Osteoblast (primary cell): ENCODE data around the gene CCNF. TPM values are rescaled to one million over a fixed set of nuclear protein-coding genes. Genes with fewer than 3 reads are reported as not detected.

Experiments used
- DNase-seq: peaks from one replicate; pipeline ENCODE4 v3.0.0; 2011; ENCODE audit warnings: low spot score, mixed read lengths; ENCODE audit not compliant: insufficient read length; ENCODE audit errors: missing footprints
- H2AFZ ChIP-seq: 2 replicates; pipeline ENCODE4 v1.6.0; 2011; ENCODE audit warnings: mild to moderate bottlenecking, low read length
- H3K27ac ChIP-seq: 2 replicates; pipeline ENCODE4 v1.5.1; 2011; ENCODE audit warnings: mild to moderate bottlenecking, low read depth, low read length, moderate library complexity
- H3K27me3 ChIP-seq: 2 replicates; pipeline ENCODE4 v1.6.0; 2012; ENCODE audit warnings: mild to moderate bottlenecking, control low read depth, inconsistent platforms, low read length, moderate library complexity; ENCODE audit not compliant: insufficient read depth
- H3K36me3 ChIP-seq: 2 replicates; pipeline ENCODE4 v1.5.1; 2011; ENCODE audit warnings: mild to moderate bottlenecking, low read length, control low read depth, moderate library complexity; ENCODE audit not compliant: insufficient read depth
- H3K4me1 ChIP-seq: 2 replicates; pipeline ENCODE4 v1.5.1; 2011; ENCODE audit warnings: mild to moderate bottlenecking, low read length, control low read depth, moderate library complexity; ENCODE audit not compliant: insufficient read depth
- H3K4me2 ChIP-seq: 2 replicates; pipeline ENCODE4 v1.6.0; 2011; ENCODE audit warnings: mild to moderate bottlenecking, low read length; ENCODE audit not compliant: insufficient read depth
- H3K4me3 ChIP-seq: fragments of 200-600 bp; sonication (generic); 3 replicates; pipeline ENCODE4 v1.5.1; 2012; ENCODE audit warnings: mild to moderate bottlenecking, low read length, inconsistent platforms; ENCODE audit not compliant: insufficient read depth
- H3K79me2 ChIP-seq: 2 replicates; pipeline ENCODE4 v1.6.0; 2012; ENCODE audit warnings: mild to moderate bottlenecking, low read length, control low read depth, inconsistent platforms; ENCODE audit not compliant: insufficient read depth
- H3K9me3 ChIP-seq: 2 replicates; pipeline ENCODE4 v1.5.1; 2011; ENCODE audit warnings: low read depth, low read length, control low read depth
- H4K20me1 ChIP-seq: 2 replicates; pipeline ENCODE4 v1.6.0; 2012; ENCODE audit warnings: mild to moderate bottlenecking, low read length, control low read depth; ENCODE audit not compliant: insufficient read depth
- CTCF ChIP-seq: IDR thresholded peaks from 2 replicates; pipeline ENCODE4 v1.5.1; 2011; ENCODE audit warnings: mild to moderate bottlenecking, low read depth, low read length, moderate library complexity; ENCODE audit errors: extremely low read depth
- total RNA-seq: library from RNA; depleted of rRNA; stranded (reverse); fragments of >200 nt; gene quantifications from 2 replicates; pipeline ENCODE4 v1.2.3, GENCODE V29; 2012

The CCNF gene
- total RNA-seq, 1 donor: 6.9 TPM

GRCh38 chr16:2483939-2484897, 55.0 kb downstream of the CCNF start:
- peaks cover 49% of the 10 kb centered on the region for H3K79me2 ChIP-seq
- H3K4me2 ChIP-seq: peak overlapping the region; percentile 81
- no peaks in the 10 kb centered on the region for H3K36me3 ChIP-seq
- peak; percentile 66 for DNase-seq
- H3K4me1 ChIP-seq: peaks cover 14% of the 10 kb centered on the region
- no peak overlapping the region for H3K27ac ChIP-seq
- H3K9me3 ChIP-seq: no peaks in the 10 kb centered on the region
- no peak for TF ChIP-seq CTCF
- H4K20me1 ChIP-seq: peaks cover 20% of the 10 kb centered on the region
- H3K27me3 ChIP-seq: no peaks in the 10 kb centered on the region
- no peak overlapping the region for H2AFZ ChIP-seq
- peak overlapping the region; percentile 66 for H3K4me3 ChIP-seq

GRCh38 chr16:2484898-2485508, 55.8 kb downstream of the CCNF start:
- Histone ChIP-seq H3K4me1 (peaks cover 14% of the 10 kb centered on the region), H2AFZ (no peak overlapping the region), H3K9me3 (no peaks in the 10 kb centered on the region), H3K4me3 (no peak overlapping the region), H3K27me3 (no peaks in the 10 kb centered on the region), H3K36me3 (no peaks in the 10 kb centered on the region), H3K27ac (no peak overlapping the region), H4K20me1 (peaks cover 23% of the 10 kb centered on the region), H3K79me2 (peaks cover 54% of the 10 kb centered on the region), H3K4me2 (no peak overlapping the region)
- peak; percentile 41 for DNase-seq
- TF ChIP-seq CTCF: no peak

GRCh38 chr16:2485811-2486507, 56.7 kb downstream of the CCNF start:
- H2AFZ ChIP-seq: no peak overlapping the region
- H3K79me2 ChIP-seq: peaks cover 61% of the 10 kb centered on the region
- peak; percentile 46 for DNase-seq
- H3K36me3 ChIP-seq: peaks cover 4% of the 10 kb centered on the region
- H3K4me1 ChIP-seq: peaks cover 14% of the 10 kb centered on the region
- H3K9me3 ChIP-seq: no peaks in the 10 kb centered on the region
- H4K20me1 ChIP-seq: peaks cover 26% of the 10 kb centered on the region
- no peak overlapping the region for H3K4me2 ChIP-seq
- no peak overlapping the region for H3K4me3 ChIP-seq
- H3K27ac ChIP-seq: no peak overlapping the region
- no peaks in the 10 kb centered on the region for H3K27me3 ChIP-seq
- TF ChIP-seq CTCF: no peak
